ENCODE data around the gene DENND2A. TPM values are rescaled to one million over a fixed set of nuclear protein-coding genes. Genes with fewer than 3 reads are reported as not detected.
A peak's percentile ranks its signal among the peaks of the same experiment; 100 is the strongest.
"Not testable (repeated sequence)": the region's sequence is repeated elsewhere in the genome, so short reads cannot be mapped to it uniquely, and the experiment has no call there.

Gene DENND2A
- total RNA-seq, 2 experiments from 2014 or later, result not detected

GRCh38 chr7:140644761-140645160, 4.1 kb upstream of the DENND2A start:
- H3K4me1 Mint-ChIP-seq; H3K9me3 Mint-ChIP-seq (ENCODE audit: low read depth); DNase-seq; ATAC-seq; H3K36me3 Mint-ChIP-seq (ENCODE audit: low read depth); POLR2A ChIA-PET; H3K4me3 Mint-ChIP-seq; H3K27ac Mint-ChIP-seq; intact Hi-C loops (cut with DNase I, micrococcal nuclease): not testable (repeated sequence)
- H3K27me3 Mint-ChIP-seq, result peaks cover 31% of the 10 kb centered on the region
- CTCF ChIA-PET, result interaction anchor here (0.7 to 0.9 kb wide), 2 partner anchors 8 to 644 kb away, joined by 3 read pairs; no protein-coding TSS in a partner anchor

GRCh38 chr7:140643416-140643815, 2.8 kb upstream of the DENND2A start:
- Mint-ChIP-seq H3K9me3 (ENCODE audit: low read depth) (no peaks in the 10 kb centered on the region), H3K4me1 (peaks cover 15% of the 10 kb centered on the region), H3K27me3 (peaks cover 44% of the 10 kb centered on the region), H3K27ac (no peak overlapping the region), H3K36me3 (ENCODE audit: low read depth) (no peaks in the 10 kb centered on the region), H3K4me3 (no peak overlapping the region)
- POLR2A ChIA-PET, result no interaction called here
- ATAC-seq (no peak), DNase-seq (no peak)
- CTCF ChIA-PET, result no interaction called here
- intact Hi-C loops (cut with DNase I, micrococcal nuclease), result no loop called here

GRCh38 chr7:140641524-140642195, 1.0 kb upstream of the DENND2A start:
- ChIA-PET CTCF (interaction anchor here (1.0 to 1.6 kb wide), 2 partner anchors 27 to 123 kb away, joined by 3 to 4 read pairs; no protein-coding TSS in a partner anchor), POLR2A (no interaction called here)
- intact Hi-C loops (cut with DNase I, micrococcal nuclease), result no loop called here
- Mint-ChIP-seq H3K27ac (no peak overlapping the region), H3K4me3 (peak overlapping the region; percentile 3), H3K9me3 (ENCODE audit: low read depth) (no peaks in the 10 kb centered on the region), H3K36me3 (ENCODE audit: low read depth) (no peaks in the 10 kb centered on the region), H3K4me1 (peaks cover 15% of the 10 kb centered on the region), H3K27me3 (peaks cover 54% of the 10 kb centered on the region)
- no peak for ATAC-seq
- no peak for DNase-seq

GRCh38 chr7:140640060-140640637, 464 bp downstream of the DENND2A start:
- Mint-ChIP-seq H3K27me3 (peaks cover 58% of the 10 kb centered on the region), H3K9me3 (ENCODE audit: low read depth) (no peaks in the 10 kb centered on the region), H3K27ac (peak overlapping the region; percentile 39), H3K4me1 (peaks cover 15% of the 10 kb centered on the region), H3K4me3 (peak overlapping the region; percentile 70), H3K36me3 (ENCODE audit: low read depth) (no peaks in the 10 kb centered on the region)
- POLR2A ChIA-PET, result no interaction called here
- ATAC-seq (peak; percentile 40), DNase-seq (peak; percentile 30)
- intact Hi-C loops (cut with DNase I, micrococcal nuclease), result no loop called here
- CTCF ChIA-PET, result interaction anchor here (0.6 kb wide), 1 partner anchor 26 kb away, joined by 3 read pairs; no protein-coding TSS in a partner anchor

- ChIA-PET POLR2A (no interaction called here), CTCF (interaction anchor here (0.6 kb wide), 1 partner anchor 26 kb away, joined by 3 read pairs; no protein-coding TSS in a partner anchor)
- peak overlapping the region; percentile 70 for H3K4me3 Mint-ChIP-seq
- H3K27me3 Mint-ChIP-seq, result peaks cover 53% of the 10 kb centered on the region
- ATAC-seq, result peak; percentile 38
- DNase-seq, result peak; percentile 33
- H3K36me3 Mint-ChIP-seq (ENCODE audit: low read depth), result no peaks in the 10 kb centered on the region
- no peaks in the 10 kb centered on the region for H3K9me3 Mint-ChIP-seq (ENCODE audit: low read depth)
- peaks cover 15% of the 10 kb centered on the region for H3K4me1 Mint-ChIP-seq
- H3K27ac Mint-ChIP-seq, result peak overlapping the region; percentile 39
- intact Hi-C loops (cut with DNase I, micrococcal nuclease), result no loop called here
These were observed 1.1 kb downstream of the DENND2A start for GRCh38 chr7:140639366-140640053.

- Mint-ChIP-seq H3K27me3 (peaks cover 49% of the 10 kb centered on the region), H3K4me1 (peaks cover 15% of the 10 kb centered on the region), H3K27ac (no peak overlapping the region), H3K36me3 (ENCODE audit: low read depth) (no peaks in the 10 kb centered on the region), H3K9me3 (ENCODE audit: low read depth) (no peaks in the 10 kb centered on the region), H3K4me3 (no peak overlapping the region)
- ATAC-seq (no peak), DNase-seq (no peak)
- intact Hi-C loops (cut with DNase I, micrococcal nuclease), result no loop called here
- POLR2A ChIA-PET, result no interaction called here
- CTCF ChIA-PET, result interaction anchor here (0.6 to 0.9 kb wide), 2 partner anchors 15 to 150 kb away, joined by 3 read pairs; no protein-coding TSS in a partner anchor
These were observed 2.3 kb downstream of the DENND2A start for GRCh38 chr7:140638173-140638791.

GRCh38 chr7:140637400-140637799, 3.2 kb downstream of the DENND2A start:
- intact Hi-C loops (cut with DNase I, micrococcal nuclease), result no loop called here
- H3K4me1 Mint-ChIP-seq, result peaks cover 15% of the 10 kb centered on the region
- POLR2A ChIA-PET, result no interaction called here
- no peak for DNase-seq
- ATAC-seq, result no peak
- H3K9me3 Mint-ChIP-seq (ENCODE audit: low read depth), result no peaks in the 10 kb centered on the region
- H3K36me3 Mint-ChIP-seq (ENCODE audit: low read depth), result no peaks in the 10 kb centered on the region
- CTCF ChIA-PET, result interaction anchor here (0.6 kb wide), 1 partner anchor 149 kb away, joined by 3 read pairs; no protein-coding TSS in a partner anchor
- no peak overlapping the region for H3K27ac Mint-ChIP-seq
- H3K4me3 Mint-ChIP-seq, result no peak overlapping the region
- H3K27me3 Mint-ChIP-seq, result peaks cover 46% of the 10 kb centered on the region

- DNase-seq (no peak), ATAC-seq (no peak)
- POLR2A ChIA-PET, result no interaction called here
- H3K9me3 Mint-ChIP-seq (ENCODE audit: low read depth), result no peaks in the 10 kb centered on the region
- H3K27me3 Mint-ChIP-seq, result peaks cover 35% of the 10 kb centered on the region
- no peaks in the 10 kb centered on the region for H3K36me3 Mint-ChIP-seq (ENCODE audit: low read depth)
- CTCF ChIA-PET, result interaction anchor here (0.6 kb wide), 1 partner anchor 287 kb away, joined by 3 read pairs; no protein-coding TSS in a partner anchor
- H3K4me3 Mint-ChIP-seq, result no peak overlapping the region
- no peak overlapping the region for H3K27ac Mint-ChIP-seq
- intact Hi-C loops (cut with DNase I, micrococcal nuclease), result no loop called here
- peaks cover 9% of the 10 kb centered on the region for H3K4me1 Mint-ChIP-seq
These were observed 4.8 kb downstream of the DENND2A start for GRCh38 chr7:140635816-140636215.

- Mint-ChIP-seq H3K4me3 (no peak overlapping the region), H3K9me3 (ENCODE audit: low read depth) (no peaks in the 10 kb centered on the region), H3K4me1 (peaks cover 9% of the 10 kb centered on the region), H3K27me3 (peaks cover 35% of the 10 kb centered on the region), H3K36me3 (ENCODE audit: low read depth) (no peaks in the 10 kb centered on the region), H3K27ac (no peak overlapping the region)
- DNase-seq, result no peak
- ChIA-PET POLR2A (no interaction called here), CTCF (interaction anchor here (0.6 kb wide), 1 partner anchor 286 kb away, joined by 3 read pairs; no protein-coding TSS in a partner anchor)
- intact Hi-C loops (cut with DNase I, micrococcal nuclease), result no loop called here
- ATAC-seq, result no peak
These were observed 5.3 kb downstream of the DENND2A start for GRCh38 chr7:140635345-140635744.

- Mint-ChIP-seq H3K27me3 (peaks cover 9% of the 10 kb centered on the region), H3K4me3 (no peak overlapping the region), H3K27ac (no peak overlapping the region), H3K36me3 (ENCODE audit: low read depth) (no peaks in the 10 kb centered on the region), H3K4me1 (no peaks in the 10 kb centered on the region), H3K9me3 (ENCODE audit: low read depth) (no peaks in the 10 kb centered on the region)
- no peak for DNase-seq
- CTCF ChIA-PET, result interaction anchor here (0.6 kb wide), 1 partner anchor 312 kb away, joined by 3 read pairs; no protein-coding TSS in a partner anchor
- POLR2A ChIA-PET, result no interaction called here
- intact Hi-C loops (cut with DNase I, micrococcal nuclease), result no loop called here
- no peak for ATAC-seq
These were observed 9.0 kb downstream of the DENND2A start for GRCh38 chr7:140631602-140632001.

- Mint-ChIP-seq H3K9me3 (ENCODE audit: low read depth) (no peaks in the 10 kb centered on the region), H3K4me1 (no peaks in the 10 kb centered on the region), H3K4me3 (no peak overlapping the region), H3K36me3 (ENCODE audit: low read depth) (no peaks in the 10 kb centered on the region), H3K27me3 (peaks cover 6% of the 10 kb centered on the region), H3K27ac (no peak overlapping the region)
- DNase-seq (no peak), ATAC-seq (no peak)
- intact Hi-C loops (cut with DNase I, micrococcal nuclease), result no loop called here
- ChIA-PET POLR2A (no interaction called here), CTCF (no interaction called here)
These were observed 9.6 kb downstream of the DENND2A start for GRCh38 chr7:140631021-140631420.
